Tibial nerve (tissue), 4 donors: ENCODE results near the gene RIMS4. TPM values are rescaled to one million over a fixed set of nuclear protein-coding genes. Genes with fewer than 3 reads are reported as not detected.

ENCODE experiments used
- DNase-seq, 2 donors: peaks; one replicate each; pipeline ENCODE4 v3.0.0-alpha.2; 2019; ENCODE audit warnings: low spot score in 2 of 2
- H3K27ac ChIP-seq, 4 donors: fragments of 200-600 bp; sonication (generic) in 3 of 4; one replicate each; pipeline ENCODE4 v1.5.1; 2017 to 2019; ENCODE audit warnings: mild to moderate bottlenecking in 1 of 4
- H3K27me3 ChIP-seq, 2 donors: fragments of 200-600 bp; sonication (generic) in 1 of 2; one replicate each; pipeline versions ENCODE4 v1.5.1 to v1.6.0; 2017 to 2019
- H3K36me3 ChIP-seq, 3 donors: fragments of 200-600 bp; sonication (generic); one replicate each; pipeline ENCODE4 v1.5.1; 2018 to 2019
- H3K4me1 ChIP-seq, 4 donors: fragments of 200-600 bp; sonication (generic) in 3 of 4; one replicate each; pipeline ENCODE4 v1.5.1; 2017 to 2019
- H3K4me3 ChIP-seq, 4 donors: fragments of 200-600 bp; sonication (generic) in 3 of 4; one replicate each; pipeline ENCODE4 v1.5.1; 2017 to 2019; ENCODE audit warnings: mild to moderate bottlenecking in 1 of 4, moderate library complexity in 1 of 4
- H3K9me3 ChIP-seq, 4 donors: fragments of 200-600 bp; sonication (generic) in 3 of 4; one replicate each; pipeline ENCODE4 v1.5.1; 2017 to 2019
- CTCF ChIP-seq, 5 experiments: fragments of 200-600 bp in 3 of 5; fragments of 450-650 bp in 2 of 5; sonication (generic) in 3 of 5; IDR thresholded peaks; one replicate each; pipeline ENCODE4 v1.5.1; 2016 to 2019; ENCODE audit warnings: antibody characterized with exemption in 5 of 5, mild to moderate bottlenecking in 3 of 5, moderate library complexity in 2 of 5
- EP300 ChIP-seq, 2 donors: sonication (generic); formaldehyde crosslinking; IDR thresholded peaks; one replicate each; pipeline ENCODE4 v1.6.1; 2017; ENCODE audit warnings: antibody characterized with exemption in 2 of 2, mild to moderate bottlenecking in 1 of 2
- POLR2A ChIP-seq, 2 donors: fragments of 450-650 bp; IDR thresholded peaks; one replicate each; pipeline ENCODE4 v1.6.1; 2017; ENCODE audit warnings: antibody characterized with exemption in 2 of 2, mild to moderate bottlenecking in 2 of 2, moderate library complexity in 2 of 2
- WGBS, 2 donors: methylation state at CpG; one replicate each; pipeline ENCODE4 v1.1.5; 2018; 5-methylcytosine and 5-hydroxymethylcytosine counted together
- total RNA-seq, 4 donors: library from RNA; depleted of rRNA; stranded (reverse); fragments of >200 nt; gene quantifications; one replicate each; pipeline ENCODE4 v1.1.0, GENCODE V29; 2016

RIMS4 gene
- total RNA-seq, 4 donors from 2014 or later: 0.21 to 4.7 (median 1.7) TPM

- Histone ChIP-seq H3K27me3 (no peaks in the 10 kb centered on the region), H3K4me1 (peaks cover 0 to 79% (median 41%) of the 10 kb centered on the region in 4 donors), H3K9me3 (no peaks in the 10 kb centered on the region), H3K4me3 (peak overlapping the region in 1 of 4 donors; percentile 48), H3K36me3 (no peaks in the 10 kb centered on the region), H3K27ac (peak overlapping the region in 2 of 4 donors; percentile 82)
- WGBS, 2 donors: 67 to 72% methylated on average over 10 of the region's 10 CpGs
- TF ChIP-seq CTCF (IDR thresholded peaks at IDR 0.05) (peak in 4 of 5 experiments; percentile 6 to 32 (median 30)), EP300 (IDR thresholded peaks at IDR 0.05) (no peak)
- DNase-seq: no peak
These were observed 92.4 kb downstream of the RIMS4 start for GRCh38 chr20:44717986-44718385.

- DNase-seq: no peak
- peak overlapping the region in 1 of 4 donors; percentile 48 for H3K4me3 ChIP-seq
- no peak for TF ChIP-seq POLR2A (IDR thresholded peaks at IDR 0.05)
- no peak for TF ChIP-seq EP300 (IDR thresholded peaks at IDR 0.05)
- no peak for TF ChIP-seq CTCF (IDR thresholded peaks at IDR 0.05)
- H3K27me3 ChIP-seq: no peaks in the 10 kb centered on the region
- H3K9me3 ChIP-seq: no peaks in the 10 kb centered on the region
- H3K27ac ChIP-seq: peak overlapping the region; percentile 41 to 82 (median 56)
- 80 to 81% methylated on average over 13 of the region's 13 CpGs for WGBS, 2 donors
- no peaks in the 10 kb centered on the region for H3K36me3 ChIP-seq
- peaks cover 0 to 75% (median 44%) of the 10 kb centered on the region in 4 donors for H3K4me1 ChIP-seq
These were observed 93.8 kb downstream of the RIMS4 start for GRCh38 chr20:44716309-44717106.

GRCh38 chr20:44715499-44716308 lies 94.6 kb downstream of the RIMS4 start:
- Histone ChIP-seq H3K4me3 (peak overlapping the region in 1 of 4 donors; percentile 48), H3K4me1 (peaks cover 0 to 69% (median 44%) of the 10 kb centered on the region in 4 donors), H3K27me3 (no peaks in the 10 kb centered on the region), H3K27ac (peak overlapping the region; percentile 41 to 82 (median 56)), H3K9me3 (no peaks in the 10 kb centered on the region), H3K36me3 (no peaks in the 10 kb centered on the region)
- no peak for DNase-seq
- 84 to 90% methylated on average over 4 to 5 of the region's 5 CpGs for WGBS, 2 donors
- TF ChIP-seq EP300 (IDR thresholded peaks at IDR 0.05): no peak
- no peak for TF ChIP-seq POLR2A (IDR thresholded peaks at IDR 0.05)
- TF ChIP-seq CTCF (IDR thresholded peaks at IDR 0.05): no peak

GRCh38 chr20:44714701-44715498 lies 95.4 kb downstream of the RIMS4 start, which contains the start of gene CCN5:
CCN5 (plus strand) TSS chr20:44715369; CDS start chr20:44715391, 22 bp downstream.
- Histone ChIP-seq H3K4me1 (peaks cover 0 to 61% (median 39%) of the 10 kb centered on the region in 4 donors), H3K9me3 (no peaks in the 10 kb centered on the region), H3K4me3 (peak within 1 kb of the TSS in 1 of 4 donors; percentile 48), H3K27ac (peak within 1 kb of the TSS; percentile 41 to 82 (median 56)), H3K36me3 (no peaks in the 10 kb centered on the region), H3K27me3 (no peaks in the 10 kb centered on the region)
- DNase-seq: peak; percentile 88
- 28 to 47% methylated on average over 20 to 23 of the region's 28 CpGs for WGBS, 2 donors
- TF ChIP-seq CTCF (IDR thresholded peaks at IDR 0.05) (no peak), EP300 (IDR thresholded peaks at IDR 0.05) (no peak)
